ENCODE results near the gene MACROD1.

MACROD1 gene

DNA sequence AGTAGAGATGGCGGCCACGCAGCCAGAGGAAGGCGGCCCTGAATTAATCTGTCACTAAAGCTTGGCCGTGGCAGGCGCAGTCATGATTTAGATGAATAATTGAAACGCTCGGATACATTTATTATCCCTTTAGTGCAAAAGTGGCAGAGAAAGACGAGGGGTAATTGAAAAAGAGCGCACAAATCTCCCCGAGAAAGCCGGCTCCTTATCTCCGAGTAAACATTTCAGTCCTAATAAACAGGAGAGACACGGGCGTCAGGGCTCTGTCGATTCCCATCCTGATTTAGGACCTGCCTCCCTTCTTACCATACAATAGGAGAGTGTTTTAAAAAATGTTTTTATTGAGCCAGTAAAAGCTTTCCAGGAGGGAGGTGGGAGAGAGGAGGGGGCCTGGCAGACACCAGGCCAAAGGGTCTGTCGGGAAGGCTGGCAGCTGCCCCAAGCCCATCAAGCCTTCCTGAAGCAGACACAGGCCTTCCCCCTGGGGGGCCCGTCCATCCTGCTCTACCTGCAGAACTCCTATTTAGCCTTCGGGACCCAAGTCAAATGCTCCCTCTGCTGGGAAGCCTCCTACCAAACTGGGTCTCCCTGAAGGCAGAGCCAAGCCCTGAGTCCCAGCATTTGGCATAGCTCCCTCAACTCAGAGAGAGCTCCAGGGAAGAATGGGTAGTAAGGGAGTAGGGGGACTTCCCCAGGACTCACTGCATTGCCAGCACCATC is 156.8 kb downstream of the MACROD1 start:
- H3K27ac Mint-ChIP-seq: no peak overlapping the region
- peaks cover 3% of the 10 kb centered on the region for H3K36me3 Mint-ChIP-seq
- H3K4me3 Mint-ChIP-seq: no peak overlapping the region
- peaks cover 11% of the 10 kb centered on the region for H3K4me1 Mint-ChIP-seq (ENCODE audit: low read depth)
- peaks cover 12% of the 10 kb centered on the region for H3K27me3 Mint-ChIP-seq
- no peaks in the 10 kb centered on the region for H3K9me3 Mint-ChIP-seq (ENCODE audit: low read depth)

DNA sequence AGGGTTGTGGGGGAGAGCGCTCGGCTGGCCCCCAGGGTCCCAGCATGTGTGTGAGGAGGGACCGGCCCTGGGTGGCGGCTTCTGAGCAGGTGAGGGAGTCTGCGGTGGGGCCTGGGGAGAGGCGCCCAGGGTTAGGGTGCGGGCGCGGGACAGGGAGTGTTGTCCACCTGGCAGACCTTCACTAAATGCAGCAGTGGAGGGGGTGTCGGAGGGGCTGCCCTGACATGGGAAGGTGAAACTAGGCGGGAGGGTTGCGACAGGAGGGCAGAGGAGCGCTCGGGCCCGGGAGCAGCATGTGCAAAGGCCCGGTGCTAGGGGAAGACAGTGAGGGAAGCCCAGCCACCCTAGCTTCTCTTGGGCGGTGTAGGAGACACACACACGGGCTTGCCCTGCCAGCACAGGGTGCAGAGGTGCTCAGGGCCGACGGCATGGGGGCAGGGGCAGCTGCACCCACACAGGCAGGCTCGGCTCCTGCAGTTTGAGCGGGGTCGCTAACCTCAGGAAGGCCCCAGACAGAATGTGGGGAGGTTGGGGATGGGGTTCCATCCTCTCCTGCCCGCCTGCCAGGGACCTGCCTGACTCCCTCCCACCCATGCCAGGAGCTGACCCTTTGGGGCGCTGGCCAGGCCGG is 157.5 kb downstream of the MACROD1 start:
- Mint-ChIP-seq H3K4me3 (peak overlapping the region; percentile 32), H3K36me3 (peaks cover 3% of the 10 kb centered on the region), H3K27ac (no peak overlapping the region), H3K27me3 (peaks cover 12% of the 10 kb centered on the region), H3K4me1 (ENCODE audit: low read depth) (peaks cover 11% of the 10 kb centered on the region), H3K9me3 (ENCODE audit: low read depth) (no peaks in the 10 kb centered on the region)

DNA sequence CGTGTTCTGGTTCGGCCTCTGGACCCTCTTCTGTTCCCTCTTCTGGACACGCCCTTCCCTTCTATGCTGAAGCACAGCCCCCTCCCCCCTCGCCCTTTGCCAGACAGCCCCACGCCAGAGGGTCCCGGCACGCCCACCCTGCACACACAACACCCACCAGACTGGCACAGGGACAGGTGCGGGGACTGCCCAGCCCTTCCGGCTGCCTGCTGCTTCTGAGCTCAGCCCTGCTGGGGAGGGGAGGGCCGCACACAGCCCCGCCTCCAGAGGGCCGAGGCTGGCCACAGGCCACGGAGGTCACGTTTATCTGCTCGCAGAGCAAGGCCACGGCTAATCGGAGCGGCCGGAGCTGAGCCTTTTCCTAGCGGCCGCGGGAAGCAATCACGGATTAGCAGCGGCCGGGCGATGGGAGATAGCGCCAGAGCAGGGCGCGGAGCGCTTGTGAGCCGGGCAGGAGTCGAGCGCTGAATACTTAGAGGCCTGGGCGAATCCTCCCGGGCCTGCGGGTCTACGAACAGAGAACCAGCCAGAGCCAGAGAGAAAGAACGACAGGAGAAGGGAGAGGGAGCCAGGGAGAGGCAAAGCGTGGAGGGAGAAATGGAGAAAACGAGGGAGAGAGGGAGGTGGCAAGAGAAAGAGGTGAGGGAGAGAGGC is 158.2 kb downstream of the MACROD1 start:
- no peaks in the 10 kb centered on the region for H3K9me3 Mint-ChIP-seq (ENCODE audit: low read depth)
- H3K4me3 Mint-ChIP-seq: peak overlapping the region; percentile 32
- no peak overlapping the region for H3K27ac Mint-ChIP-seq
- peaks cover 11% of the 10 kb centered on the region for H3K4me1 Mint-ChIP-seq (ENCODE audit: low read depth)
- H3K27me3 Mint-ChIP-seq: peaks cover 12% of the 10 kb centered on the region
- H3K36me3 Mint-ChIP-seq: peaks cover 3% of the 10 kb centered on the region

DNA sequence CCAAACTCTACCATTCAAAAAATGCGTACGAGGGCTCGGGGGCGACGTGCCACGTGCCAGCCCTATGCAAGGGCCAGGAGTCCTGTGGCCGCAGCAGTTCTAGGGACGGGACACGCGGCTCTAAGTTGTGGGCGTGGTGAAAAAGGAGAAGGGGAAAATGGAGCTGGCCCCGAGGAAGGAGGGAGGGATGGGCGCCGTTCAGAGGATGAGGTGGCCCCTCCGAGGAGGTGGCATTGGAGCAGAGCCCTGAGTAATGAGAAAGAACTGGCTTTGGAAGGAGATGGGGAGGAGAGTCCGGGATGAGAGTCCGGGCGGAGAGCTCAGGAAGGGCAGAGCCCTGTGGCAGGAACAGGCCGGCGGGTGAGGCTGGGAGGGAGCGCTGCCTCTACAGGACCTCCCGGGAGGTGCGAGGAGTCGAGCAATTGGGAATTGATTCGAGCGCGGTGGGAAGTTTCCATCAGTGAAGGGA is 158.7 kb downstream of the MACROD1 start:
- peak overlapping the region; percentile 53 for H3K4me3 Mint-ChIP-seq
- H3K4me1 Mint-ChIP-seq (ENCODE audit: low read depth): peaks cover 11% of the 10 kb centered on the region

DNA sequence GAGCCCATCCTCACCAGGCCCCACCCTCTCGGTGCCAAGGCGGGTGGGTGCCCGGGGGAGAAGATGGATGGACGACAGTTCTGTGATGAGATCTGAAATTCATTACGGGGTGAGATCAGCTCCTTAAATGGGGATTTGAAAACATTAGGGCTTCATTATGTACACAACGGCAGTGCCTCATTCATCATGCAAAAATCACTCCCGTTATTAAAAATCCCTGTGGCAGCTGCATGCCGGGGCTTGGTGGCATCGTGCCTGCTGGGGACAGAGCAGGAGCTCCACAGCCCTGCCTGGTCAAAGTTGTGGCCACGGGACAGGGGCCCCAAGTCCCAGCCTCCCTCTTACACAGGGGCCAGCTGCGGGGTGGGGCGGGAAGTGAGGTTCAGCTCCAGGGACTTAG is 159.5 kb downstream of the MACROD1 start:
- H3K4me3 Mint-ChIP-seq: no peak overlapping the region
- H3K9me3 Mint-ChIP-seq (ENCODE audit: low read depth): no peaks in the 10 kb centered on the region
- peaks cover 15% of the 10 kb centered on the region for H3K4me1 Mint-ChIP-seq (ENCODE audit: low read depth)
- peaks cover under 1% of the 10 kb centered on the region for H3K36me3 Mint-ChIP-seq
- no peak overlapping the region for H3K27ac Mint-ChIP-seq
- H3K27me3 Mint-ChIP-seq: peaks cover 12% of the 10 kb centered on the region

More for the DNA sequence above, 158.7 kb downstream of the MACROD1 start:
- Mint-ChIP-seq H3K36me3 (peaks cover 3% of the 10 kb centered on the region), H3K27me3 (peaks cover 12% of the 10 kb centered on the region), H3K27ac (no peak overlapping the region), H3K9me3 (ENCODE audit: low read depth) (no peaks in the 10 kb centered on the region)

DNA sequence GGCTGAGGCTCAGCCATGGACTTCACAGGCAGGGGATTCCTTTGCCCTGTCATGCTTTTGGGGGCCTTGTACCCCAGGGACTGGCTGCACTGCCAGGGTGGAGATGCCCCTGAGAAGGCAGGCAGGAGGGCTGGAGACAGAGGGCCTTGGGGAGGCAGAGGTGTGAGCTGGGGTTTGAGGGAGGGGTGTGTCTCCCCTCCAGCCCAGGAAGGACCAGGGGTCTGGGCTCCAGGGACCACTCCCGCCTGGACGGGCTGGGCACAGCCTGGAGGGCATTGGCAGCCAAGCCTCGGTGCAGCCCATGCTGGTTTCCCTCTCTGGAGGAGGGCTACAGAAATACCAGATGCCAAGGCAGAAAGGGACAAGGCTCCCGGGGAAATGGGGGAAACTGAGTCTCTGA is 160.2 kb downstream of the MACROD1 start:
- Mint-ChIP-seq H3K9me3 (ENCODE audit: low read depth) (no peaks in the 10 kb centered on the region), H3K36me3 (no peaks in the 10 kb centered on the region)

DNA sequence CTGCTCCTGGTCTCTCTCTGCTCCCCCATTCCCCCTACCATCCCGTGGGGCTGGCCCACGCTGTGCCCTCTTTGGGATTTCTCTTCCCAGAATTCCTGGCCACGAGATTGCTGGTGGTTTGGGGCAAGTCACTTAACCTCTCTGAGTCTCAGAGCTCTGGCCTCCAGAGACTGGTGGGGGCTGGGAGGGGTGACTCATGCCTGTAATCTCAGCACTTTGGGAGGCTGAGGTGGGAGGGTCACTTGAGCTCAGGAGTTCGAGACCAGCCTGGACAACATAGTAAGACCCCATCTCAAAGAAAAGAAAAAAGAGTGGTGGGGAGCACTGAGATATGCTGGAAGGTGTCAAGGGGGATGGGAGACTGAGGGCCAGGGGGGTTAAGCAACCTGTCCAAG is 161.3 kb downstream of the MACROD1 start:
- peaks cover 12% of the 10 kb centered on the region for H3K27me3 Mint-ChIP-seq
- peaks cover 15% of the 10 kb centered on the region for H3K4me1 Mint-ChIP-seq (ENCODE audit: low read depth)
- no peaks in the 10 kb centered on the region for H3K36me3 Mint-ChIP-seq
- no peak overlapping the region for H3K4me3 Mint-ChIP-seq
- no peak overlapping the region for H3K27ac Mint-ChIP-seq
- H3K9me3 Mint-ChIP-seq (ENCODE audit: low read depth): no peaks in the 10 kb centered on the region

More for the DNA sequence above, 160.2 kb downstream of the MACROD1 start:
- H3K27ac Mint-ChIP-seq: no peak overlapping the region
- peaks cover 12% of the 10 kb centered on the region for H3K27me3 Mint-ChIP-seq
- H3K4me1 Mint-ChIP-seq (ENCODE audit: low read depth): peaks cover 15% of the 10 kb centered on the region
- H3K4me3 Mint-ChIP-seq: no peak overlapping the region

DNA sequence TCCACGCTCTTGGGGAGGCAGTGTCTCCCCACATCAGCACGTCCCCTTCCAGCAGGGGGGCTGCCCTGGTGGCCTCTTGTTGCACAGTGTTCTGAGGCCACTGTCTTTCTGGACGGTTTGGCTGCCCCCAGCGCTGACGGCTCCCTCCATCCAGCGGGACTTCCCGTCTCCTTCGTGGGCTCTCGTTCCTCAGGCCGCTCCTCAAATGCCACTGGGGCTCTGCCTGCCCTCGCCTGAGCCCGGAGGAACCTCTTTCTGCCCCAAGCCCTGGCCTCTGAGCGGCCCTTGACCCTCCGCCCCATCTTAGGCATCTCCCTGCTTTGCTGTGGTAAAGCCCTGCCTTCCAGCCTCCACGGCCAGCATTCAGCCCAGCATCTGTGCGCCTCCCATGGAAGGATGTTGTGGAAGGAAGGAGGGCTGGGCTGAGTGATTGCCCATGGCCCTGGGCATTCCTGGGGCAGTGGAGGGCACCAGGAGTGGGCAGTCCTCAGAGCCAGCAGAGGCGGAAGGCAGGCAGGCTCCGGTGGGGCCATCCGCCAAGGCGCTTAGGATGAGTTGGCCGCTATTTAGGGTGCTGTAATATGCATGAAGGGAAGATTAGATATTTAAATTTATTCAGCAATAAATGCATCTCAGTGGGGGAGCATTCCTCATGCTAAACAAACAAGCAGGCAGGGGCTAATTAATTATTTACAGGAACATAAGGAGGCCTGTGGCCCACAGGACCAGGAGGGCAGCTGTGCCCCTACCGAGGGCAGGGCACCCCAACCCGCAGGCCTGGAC is 161.9 kb downstream of the MACROD1 start:
- Mint-ChIP-seq H3K9me3 (ENCODE audit: low read depth) (no peaks in the 10 kb centered on the region), H3K27ac (no peak overlapping the region), H3K36me3 (no peaks in the 10 kb centered on the region), H3K4me3 (no peak overlapping the region), H3K27me3 (peaks cover 12% of the 10 kb centered on the region), H3K4me1 (ENCODE audit: low read depth) (peaks cover 15% of the 10 kb centered on the region)

DNA sequence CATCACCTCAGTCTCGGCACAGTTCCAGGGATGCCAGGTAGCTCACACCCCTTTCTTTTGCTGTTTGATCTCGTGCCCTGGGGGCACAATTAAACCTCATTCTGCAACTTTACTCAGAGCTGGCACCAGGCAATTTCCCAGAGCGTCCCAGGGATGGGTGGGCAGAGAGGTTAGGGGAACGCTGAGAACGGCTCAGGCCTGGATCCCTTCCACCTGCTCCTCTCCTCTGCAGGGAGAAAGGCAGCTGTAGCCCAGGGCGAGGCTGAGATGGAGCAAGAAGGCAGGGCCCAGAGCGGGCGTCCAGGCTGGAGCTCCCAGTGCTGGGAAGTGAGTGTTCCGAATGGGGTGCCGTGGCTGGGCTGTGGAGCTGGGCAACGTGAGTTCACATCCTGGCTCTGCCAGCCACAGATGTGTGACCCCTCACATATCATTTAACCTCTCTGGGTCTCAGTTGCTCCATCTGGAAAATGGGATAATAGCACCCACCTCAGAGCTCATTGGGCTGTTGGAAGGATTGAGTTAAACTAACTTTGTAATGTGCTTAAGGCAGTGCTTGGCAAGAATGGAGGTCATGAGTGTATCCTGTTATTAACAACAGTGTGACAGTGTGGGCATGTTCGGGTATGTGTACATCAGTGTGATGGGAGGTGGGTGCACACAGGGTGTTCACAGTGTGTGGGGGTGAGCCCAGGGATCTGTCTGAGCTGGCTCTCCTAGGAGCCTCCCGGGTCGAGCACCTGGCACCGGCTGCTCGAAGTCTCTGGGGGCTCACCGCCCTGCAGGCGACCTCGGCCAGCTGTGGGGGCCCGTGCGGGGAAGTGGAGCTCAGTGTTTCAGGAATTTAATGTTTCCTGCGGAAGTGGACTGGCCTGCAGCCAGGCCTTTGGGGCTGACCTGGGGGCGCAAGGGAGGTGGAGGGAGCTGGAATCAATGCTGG is 164.2 kb downstream of the MACROD1 start:
- Mint-ChIP-seq H3K9me3 (ENCODE audit: low read depth) (no peaks in the 10 kb centered on the region), H3K4me1 (ENCODE audit: low read depth) (peaks cover 8% of the 10 kb centered on the region), H3K36me3 (no peaks in the 10 kb centered on the region), H3K27me3 (peaks cover 3% of the 10 kb centered on the region), H3K4me3 (no peak overlapping the region), H3K27ac (no peak overlapping the region)

DNA sequence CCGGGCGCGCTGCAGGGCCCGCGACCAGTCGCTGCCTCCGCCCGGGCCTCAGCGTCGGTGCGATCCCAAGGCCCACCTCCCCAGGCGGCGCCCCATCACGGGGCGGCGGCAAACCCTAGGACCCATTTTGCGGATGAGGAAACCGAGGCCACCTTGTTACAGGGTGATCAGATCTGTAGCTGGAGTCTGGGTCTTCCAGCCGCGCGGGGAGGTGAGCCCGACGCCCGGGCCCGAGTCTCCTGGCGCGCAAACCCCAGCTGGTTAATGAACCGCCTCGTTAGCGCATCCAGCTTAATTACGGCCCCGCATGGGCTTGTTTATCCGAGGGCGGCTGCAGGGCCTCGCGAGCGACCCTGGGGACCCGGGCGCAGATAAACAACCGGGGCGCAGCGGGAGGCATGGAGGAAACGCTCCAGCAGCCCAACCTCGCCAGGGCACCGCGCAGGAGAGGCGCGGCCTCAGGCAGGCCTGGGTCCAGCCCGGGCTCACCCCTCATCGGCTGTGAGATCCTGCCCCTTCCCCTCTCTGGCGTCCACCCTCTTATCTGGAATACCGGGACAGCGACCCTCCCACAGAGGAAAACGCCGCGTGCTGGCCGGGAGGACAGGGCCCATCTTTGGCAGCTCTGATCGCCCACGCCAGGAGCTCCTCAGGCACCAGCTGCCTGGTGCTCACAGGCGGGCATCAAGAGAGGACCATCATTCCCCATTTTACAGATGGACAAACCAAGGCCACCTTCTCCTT is 165.0 kb downstream of the MACROD1 start:
- Mint-ChIP-seq H3K27ac (no peak overlapping the region), H3K4me3 (no peak overlapping the region), H3K9me3 (ENCODE audit: low read depth) (no peaks in the 10 kb centered on the region), H3K27me3 (no peaks in the 10 kb centered on the region), H3K36me3 (no peaks in the 10 kb centered on the region), H3K4me1 (ENCODE audit: low read depth) (peaks cover 8% of the 10 kb centered on the region)

DNA sequence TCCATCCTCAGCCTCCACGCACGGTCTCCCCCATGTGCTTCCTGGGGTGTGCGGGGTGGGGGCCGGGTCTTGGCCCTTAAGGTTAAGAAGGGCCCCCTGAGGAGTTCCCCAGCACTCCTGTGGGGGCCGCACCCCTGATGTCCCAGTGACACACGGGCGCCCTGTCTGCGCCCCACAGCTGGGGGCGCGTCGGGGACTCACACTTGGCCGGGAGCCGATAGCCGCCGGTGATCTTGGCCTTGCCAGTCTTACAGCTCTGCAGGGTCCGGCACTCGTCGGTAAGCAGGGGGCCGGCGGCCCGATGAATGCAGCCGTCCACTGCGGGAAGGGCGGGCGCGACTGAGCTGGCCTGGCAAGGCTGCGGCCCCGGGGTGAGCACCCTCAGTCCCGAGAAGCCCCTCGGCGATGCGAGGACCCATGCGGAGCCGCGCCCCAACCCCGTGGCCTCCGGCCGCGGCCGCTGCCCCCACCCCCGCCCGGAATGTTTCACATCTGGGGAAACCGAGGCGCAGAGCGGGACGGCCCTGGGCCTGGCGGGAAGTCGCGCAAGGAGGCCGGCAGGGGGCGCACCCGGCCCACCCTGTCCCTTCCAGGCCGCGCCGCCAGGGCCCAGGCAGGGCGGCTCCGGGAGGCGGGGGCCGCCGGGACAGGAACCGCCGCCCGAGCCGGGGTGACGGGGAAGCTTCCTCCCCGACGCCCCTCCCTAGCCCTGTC is 165.7 kb downstream of the MACROD1 start:
- Mint-ChIP-seq H3K9me3 (ENCODE audit: low read depth) (no peaks in the 10 kb centered on the region), H3K4me1 (ENCODE audit: low read depth) (peaks cover 8% of the 10 kb centered on the region), H3K27ac (no peak overlapping the region), H3K4me3 (peak overlapping the region; percentile 44), H3K27me3 (no peaks in the 10 kb centered on the region), H3K36me3 (no peaks in the 10 kb centered on the region)

DNA sequence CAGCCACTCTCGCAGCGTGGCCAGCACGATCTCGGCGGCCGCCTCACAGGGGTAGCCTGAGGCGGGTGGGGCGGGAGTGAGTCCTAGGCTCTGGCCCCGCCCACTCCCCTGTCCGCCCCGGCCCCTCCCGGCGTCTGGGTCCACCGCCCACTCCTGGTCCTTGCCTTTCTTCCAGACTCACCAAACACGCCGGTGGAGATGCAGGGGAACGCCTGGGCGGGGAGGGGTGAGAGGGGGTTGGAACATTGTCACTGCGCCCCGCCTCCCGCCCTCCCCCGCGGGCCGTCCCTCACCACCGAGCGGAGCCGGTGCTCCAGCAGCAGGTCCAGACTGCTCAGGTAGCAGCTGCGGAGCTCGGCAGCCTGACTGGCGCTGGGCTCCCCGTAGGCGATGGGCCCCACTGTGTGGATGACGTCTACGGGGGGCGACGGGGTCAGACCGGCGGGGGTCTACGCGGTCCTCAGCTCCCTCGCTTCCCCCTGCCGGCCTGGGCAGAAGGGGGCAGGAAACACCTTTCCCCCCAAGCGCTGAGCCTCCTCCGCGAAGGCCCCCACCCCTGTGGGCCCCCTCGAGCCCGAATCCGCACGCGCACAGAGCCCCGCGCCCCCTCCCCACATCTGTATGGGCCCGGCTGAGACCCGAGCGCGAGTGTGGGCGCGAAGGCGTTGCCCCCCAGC is 166.4 kb downstream of the MACROD1 start:
- H3K27ac Mint-ChIP-seq: no peak overlapping the region
- H3K4me1 Mint-ChIP-seq (ENCODE audit: low read depth): peaks cover 10% of the 10 kb centered on the region
- no peaks in the 10 kb centered on the region for H3K36me3 Mint-ChIP-seq
- H3K9me3 Mint-ChIP-seq (ENCODE audit: low read depth): no peaks in the 10 kb centered on the region
- H3K4me3 Mint-ChIP-seq: peak overlapping the region; percentile 44
- H3K27me3 Mint-ChIP-seq: no peaks in the 10 kb centered on the region

All from activated naive CD8-positive, alpha-beta T cell (primary cell).